Measurements from ENCODE around the gene POP4.

POP4 gene

DNA sequence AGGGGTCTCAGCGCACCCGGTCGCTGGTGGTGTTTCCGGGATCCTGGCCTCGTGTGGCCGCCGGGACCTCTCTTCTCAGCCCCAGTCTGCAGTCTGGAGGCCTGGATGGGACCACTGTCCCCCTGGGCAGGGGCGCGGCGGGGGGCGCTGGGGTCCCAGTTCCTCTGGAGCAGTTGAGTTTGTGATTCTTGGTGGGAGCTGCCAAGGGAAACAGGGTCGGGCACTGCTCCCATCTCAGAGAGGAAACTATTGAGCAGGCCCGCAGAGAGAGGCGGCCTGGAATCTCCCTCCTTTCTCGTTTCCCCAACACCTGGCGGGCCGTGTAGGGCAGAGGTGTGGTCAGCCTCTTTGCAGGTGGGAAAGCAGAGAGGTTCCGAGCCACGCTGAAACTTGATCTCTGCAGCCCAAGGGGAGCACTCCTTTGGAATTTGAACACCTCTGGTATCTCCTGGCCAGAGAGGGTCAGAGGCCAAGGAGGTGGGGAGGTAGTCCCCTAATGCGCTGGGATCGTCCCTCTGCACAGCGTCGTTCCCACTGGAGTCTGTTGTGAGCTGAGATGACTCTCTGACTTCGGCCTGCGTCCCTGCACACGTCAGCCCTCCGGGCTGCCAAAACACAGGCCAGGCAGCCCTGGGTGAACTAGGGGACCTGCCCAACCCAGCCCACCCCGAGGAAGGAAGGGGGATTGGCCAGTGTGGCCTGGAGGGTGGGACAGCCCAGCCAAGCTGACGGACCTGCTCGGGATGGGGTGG lies 59.9 kb downstream of the POP4 start:
- no peak for DNase-seq
